ENCODE data around the gene PKNOX2. TPM values are rescaled to one million over a fixed set of nuclear protein-coding genes. Genes with fewer than 3 reads are reported as not detected.

Gene PKNOX2
- total and polyA plus RNA-seq, 4 donors = 0.14 to 0.29 (median 0.24) TPM

DNA sequence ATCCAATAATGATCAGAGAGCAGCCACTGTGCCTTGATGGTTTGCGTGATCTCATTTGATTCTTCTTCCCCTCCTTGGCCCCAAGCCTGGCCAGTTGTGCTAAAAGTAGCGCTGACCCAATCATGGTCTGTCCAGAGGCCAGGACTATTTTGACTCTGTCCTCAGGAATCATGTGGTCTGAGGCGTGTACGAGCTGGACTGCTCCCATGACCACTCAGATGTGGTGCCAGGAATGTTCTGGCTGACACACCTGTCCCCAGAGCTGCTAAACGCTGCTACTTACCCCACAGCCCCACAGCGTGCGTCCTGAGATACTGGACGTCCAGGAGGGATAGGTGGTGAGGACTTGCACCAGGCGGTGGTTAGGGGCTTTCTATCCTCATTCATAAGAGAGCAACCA, 261.1 kb downstream of the PKNOX2 start:
- H3K27me3 ChIP-seq (ENCODE audit: control insufficient read depth in 4 of 4, insufficient read depth in 4 of 4, low read length in 3 of 4) = peaks cover 0 to 5% (median under 1%) of the 10 kb centered on the region in 4 donors
- H3K9me3 ChIP-seq (ENCODE audit: control insufficient read depth in 4 of 4, low read length in 3 of 4) = no peaks in the 10 kb centered on the region
- no peak overlapping the region for H3K4me3 ChIP-seq (ENCODE audit: low read depth in 1 of 3, low read length in 3 of 3)
- no peaks in the 10 kb centered on the region for H3K36me3 ChIP-seq (ENCODE audit: control insufficient read depth in 4 of 4, insufficient read depth in 3 of 4, low read depth in 1 of 4, low read length in 3 of 4)
- no peak for TF ChIP-seq RAD21 (IDR thresholded peaks at IDR 0.05)
- TF ChIP-seq, protein P1, sequence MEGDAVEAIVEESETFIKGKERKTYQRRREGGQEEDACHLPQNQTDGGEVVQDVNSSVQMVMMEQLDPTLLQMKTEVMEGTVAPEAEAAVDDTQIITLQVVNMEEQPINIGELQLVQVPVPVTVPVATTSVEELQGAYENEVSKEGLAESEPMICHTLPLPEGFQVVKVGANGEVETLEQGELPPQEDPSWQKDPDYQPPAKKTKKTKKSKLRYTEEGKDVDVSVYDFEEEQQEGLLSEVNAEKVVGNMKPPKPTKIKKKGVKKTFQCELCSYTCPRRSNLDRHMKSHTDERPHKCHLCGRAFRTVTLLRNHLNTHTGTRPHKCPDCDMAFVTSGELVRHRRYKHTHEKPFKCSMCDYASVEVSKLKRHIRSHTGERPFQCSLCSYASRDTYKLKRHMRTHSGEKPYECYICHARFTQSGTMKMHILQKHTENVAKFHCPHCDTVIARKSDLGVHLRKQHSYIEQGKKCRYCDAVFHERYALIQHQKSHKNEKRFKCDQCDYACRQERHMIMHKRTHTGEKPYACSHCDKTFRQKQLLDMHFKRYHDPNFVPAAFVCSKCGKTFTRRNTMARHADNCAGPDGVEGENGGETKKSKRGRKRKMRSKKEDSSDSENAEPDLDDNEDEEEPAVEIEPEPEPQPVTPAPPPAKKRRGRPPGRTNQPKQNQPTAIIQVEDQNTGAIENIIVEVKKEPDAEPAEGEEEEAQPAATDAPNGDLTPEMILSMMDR (IDR thresholded peaks at IDR 0.05; ENCODE audit: low read depth, low read length, missing input control) = no peak
- TF ChIP-seq, protein P2, sequence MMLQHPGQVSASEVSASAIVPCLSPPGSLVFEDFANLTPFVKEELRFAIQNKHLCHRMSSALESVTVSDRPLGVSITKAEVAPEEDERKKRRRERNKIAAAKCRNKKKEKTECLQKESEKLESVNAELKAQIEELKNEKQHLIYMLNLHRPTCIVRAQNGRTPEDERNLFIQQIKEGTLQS (IDR thresholded peaks at IDR 0.05) = no peak
- TF ChIP-seq HNF4G (IDR thresholded peaks at IDR 0.05) = no peak
- no peak for TF ChIP-seq JUND (IDR thresholded peaks at IDR 0.05)
- H3K9ac ChIP-seq (ENCODE audit: low read depth in 1 of 2, low read length in 2 of 2) = no peak overlapping the region
- H3K4me1 ChIP-seq (ENCODE audit: control insufficient read depth in 4 of 4, insufficient read depth in 4 of 4, low read length in 3 of 4) = no peaks in the 10 kb centered on the region
- DNase-seq (ENCODE audit: low spot score) = no peak
- H3K27ac ChIP-seq (ENCODE audit: low read depth in 1 of 2, low read length in 2 of 2) = no peak overlapping the region
- WGBS = 70% methylated on average over 9 of the region's 9 CpGs

- DNase-seq (ENCODE audit: low spot score) = no peak
- 86% methylated on average over 14 of the region's 14 CpGs for WGBS
- Histone ChIP-seq H3K36me3 (ENCODE audit: control insufficient read depth in 4 of 4, insufficient read depth in 3 of 4, low read depth in 1 of 4, low read length in 3 of 4) (no peaks in the 10 kb centered on the region), H3K4me3 (ENCODE audit: low read depth in 1 of 3, low read length in 3 of 3) (no peak overlapping the region), H3K9ac (ENCODE audit: low read depth in 1 of 2, low read length in 2 of 2) (no peak overlapping the region), H3K27me3 (ENCODE audit: control insufficient read depth in 4 of 4, insufficient read depth in 4 of 4, low read length in 3 of 4) (peaks cover 0 to 5% (median under 1%) of the 10 kb centered on the region in 4 donors), H3K9me3 (ENCODE audit: control insufficient read depth in 4 of 4, low read length in 3 of 4) (no peaks in the 10 kb centered on the region), H3K27ac (ENCODE audit: low read depth in 1 of 2, low read length in 2 of 2) (no peak overlapping the region), H3K4me1 (ENCODE audit: control insufficient read depth in 4 of 4, insufficient read depth in 4 of 4, low read length in 3 of 4) (no peaks in the 10 kb centered on the region)
- TF ChIP-seq FOXA1 (IDR thresholded peaks at IDR 0.05) (no peak), ZBTB33 (IDR thresholded peaks at IDR 0.05) (no peak), FOXA2 (IDR thresholded peaks at IDR 0.05) (no peak), TAF1 (conservative IDR thresholded peaks at IDR 0.05) (no peak), HNF4G (IDR thresholded peaks at IDR 0.05) (no peak), RXRA (IDR thresholded peaks at IDR 0.05) (no peak), REST (IDR thresholded peaks at IDR 0.05) (no peak), RAD21 (IDR thresholded peaks at IDR 0.05) (no peak), GABPA (IDR thresholded peaks at IDR 0.05 in 1 of 2, conservative IDR thresholded peaks at IDR 0.05 in 1 of 2) (no peak), JUND (IDR thresholded peaks at IDR 0.05) (no peak)
- TF ChIP-seq, protein P3, sequence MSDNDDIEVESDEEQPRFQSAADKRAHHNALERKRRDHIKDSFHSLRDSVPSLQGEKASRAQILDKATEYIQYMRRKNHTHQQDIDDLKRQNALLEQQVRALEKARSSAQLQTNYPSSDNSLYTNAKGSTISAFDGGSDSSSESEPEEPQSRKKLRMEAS (IDR thresholded peaks at IDR 0.05) = no peak
- TF ChIP-seq, protein P1 (IDR thresholded peaks at IDR 0.05; ENCODE audit: low read depth, low read length, missing input control) = no peak
These were observed 262.4 kb downstream of the PKNOX2 start for GRCh38 chr11:125426818-125427528.
